ENCODE results near the gene INSYN1.
"Not testable (repeated sequence)": the region's sequence is repeated elsewhere in the genome, so short reads cannot be mapped to it uniquely, and the experiment has no call there.

Gene INSYN1

DNA sequence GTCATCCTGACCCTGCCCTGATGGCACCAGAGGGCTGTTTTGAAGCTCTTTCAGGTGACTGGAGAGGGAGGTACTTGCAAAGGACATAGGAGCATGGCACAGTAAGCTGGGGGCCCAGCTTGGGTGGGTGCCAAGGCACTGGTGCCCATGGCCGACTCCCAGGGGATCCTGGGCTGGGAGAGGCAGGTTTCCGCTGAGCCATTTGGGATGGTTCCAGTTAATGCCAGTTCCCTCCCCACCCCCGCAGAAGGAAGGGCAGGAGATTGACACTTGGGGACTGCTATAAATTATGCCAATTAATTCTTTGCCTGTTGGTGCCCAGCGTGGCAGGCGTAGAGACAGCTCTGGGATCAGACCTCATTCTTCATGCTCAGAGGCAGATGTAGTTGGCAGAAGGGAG lies 42.8 kb downstream of the INSYN1 start:
- DNase-seq = no peak

DNA sequence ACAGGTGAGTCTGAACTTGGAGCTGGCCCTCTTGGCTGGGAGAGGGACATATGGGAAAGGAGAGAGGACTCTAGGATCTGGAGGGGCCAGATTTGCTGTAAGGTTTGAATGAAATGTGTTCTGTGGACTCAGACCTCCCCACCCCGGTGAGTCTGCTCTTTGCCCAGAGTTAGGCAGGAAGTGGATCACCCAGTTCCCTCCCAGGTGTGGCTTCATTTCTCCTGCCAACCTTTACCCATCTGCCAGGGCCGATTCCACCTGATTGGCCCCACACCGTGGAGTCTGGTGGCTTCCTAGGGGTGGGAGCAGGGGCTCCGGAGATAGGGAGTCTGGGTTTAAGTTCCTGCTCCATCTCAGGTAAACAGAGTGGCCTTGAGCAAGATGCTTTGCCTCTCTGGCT lies 43.5 kb downstream of the INSYN1 start:
- DNase-seq = no peak

DNA sequence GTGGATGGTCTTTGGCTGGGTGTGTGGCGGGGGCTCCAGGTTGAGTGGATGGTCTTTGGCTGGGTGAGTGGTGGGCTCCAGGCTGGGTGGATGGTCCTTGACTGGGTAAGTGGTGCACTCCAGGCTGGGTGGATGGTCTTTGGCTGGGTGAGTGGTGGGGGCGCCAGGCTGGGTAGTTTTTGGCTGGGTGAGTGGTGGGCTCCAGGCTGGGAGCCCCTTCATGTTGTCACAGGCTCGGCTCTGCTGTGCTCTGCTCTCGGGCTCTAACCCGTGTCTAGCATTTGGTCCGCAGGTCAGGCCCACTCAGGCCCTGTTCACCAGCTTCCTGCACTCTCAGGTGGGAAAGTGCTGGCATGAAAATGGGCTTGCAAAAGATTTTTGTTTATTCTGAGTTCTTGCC lies 43.9 kb downstream of the INSYN1 start:
- no peak for DNase-seq

DNA sequence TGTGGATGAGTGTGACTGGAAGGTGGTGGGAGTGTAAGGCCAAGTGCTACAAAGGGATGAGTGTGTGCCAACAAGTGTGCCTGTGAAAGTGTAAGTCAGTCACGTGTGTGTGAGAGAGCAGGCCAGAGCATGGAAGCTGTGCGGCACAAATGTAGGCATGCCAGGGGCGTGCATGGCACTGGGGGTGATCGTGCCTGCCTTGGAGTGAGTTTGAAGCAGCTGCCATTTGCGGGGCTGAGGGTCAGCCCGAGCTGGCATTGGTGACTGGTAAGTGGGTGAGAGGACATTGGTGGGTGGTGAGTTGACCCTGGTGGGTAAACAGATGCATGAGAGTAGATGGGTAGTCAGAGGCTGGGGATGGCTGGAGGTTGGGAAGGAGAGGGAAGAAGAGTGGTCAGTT lies 44.5 kb downstream of the INSYN1 start:
- DNase-seq = no peak

DNA sequence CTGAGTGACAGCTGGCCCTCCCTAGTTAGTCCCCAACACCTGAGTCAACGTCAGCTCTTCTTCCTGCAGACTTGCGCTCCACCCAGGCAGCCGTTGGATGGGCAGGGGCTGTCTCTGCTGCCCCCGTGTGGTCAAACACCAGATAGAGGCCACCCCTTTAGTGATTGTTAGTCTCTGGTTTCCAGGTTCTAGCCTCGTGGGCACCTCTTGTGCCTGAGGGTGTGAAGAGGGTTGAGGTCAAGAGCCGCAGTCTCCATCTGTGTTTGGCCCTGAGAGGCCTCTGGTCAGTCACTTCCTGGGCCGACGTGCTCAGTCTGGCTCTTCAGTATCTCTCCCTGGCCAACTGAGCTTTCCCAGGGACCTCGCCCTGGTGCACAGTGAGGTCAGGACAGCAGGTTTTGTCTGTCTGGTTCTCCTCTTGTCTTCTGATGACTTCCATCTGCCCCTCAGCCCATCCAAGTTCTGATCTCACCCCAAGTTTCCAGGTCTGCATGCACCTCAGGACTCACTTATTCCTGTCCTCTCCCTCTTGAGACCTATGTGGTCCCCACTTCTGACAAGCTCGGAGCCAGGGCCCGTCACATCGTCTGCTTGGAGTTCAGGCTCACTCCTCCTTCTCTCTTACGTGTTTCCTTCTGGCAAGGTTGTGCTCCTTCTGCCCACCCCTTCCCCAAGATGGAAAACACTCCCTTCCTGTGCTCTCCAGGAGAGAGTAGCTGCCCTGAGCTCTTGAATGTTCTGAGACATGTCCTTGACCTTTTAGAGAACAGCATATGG lies 48.1 kb downstream of the INSYN1 start:
- peak; percentile 44 for DNase-seq

DNA sequence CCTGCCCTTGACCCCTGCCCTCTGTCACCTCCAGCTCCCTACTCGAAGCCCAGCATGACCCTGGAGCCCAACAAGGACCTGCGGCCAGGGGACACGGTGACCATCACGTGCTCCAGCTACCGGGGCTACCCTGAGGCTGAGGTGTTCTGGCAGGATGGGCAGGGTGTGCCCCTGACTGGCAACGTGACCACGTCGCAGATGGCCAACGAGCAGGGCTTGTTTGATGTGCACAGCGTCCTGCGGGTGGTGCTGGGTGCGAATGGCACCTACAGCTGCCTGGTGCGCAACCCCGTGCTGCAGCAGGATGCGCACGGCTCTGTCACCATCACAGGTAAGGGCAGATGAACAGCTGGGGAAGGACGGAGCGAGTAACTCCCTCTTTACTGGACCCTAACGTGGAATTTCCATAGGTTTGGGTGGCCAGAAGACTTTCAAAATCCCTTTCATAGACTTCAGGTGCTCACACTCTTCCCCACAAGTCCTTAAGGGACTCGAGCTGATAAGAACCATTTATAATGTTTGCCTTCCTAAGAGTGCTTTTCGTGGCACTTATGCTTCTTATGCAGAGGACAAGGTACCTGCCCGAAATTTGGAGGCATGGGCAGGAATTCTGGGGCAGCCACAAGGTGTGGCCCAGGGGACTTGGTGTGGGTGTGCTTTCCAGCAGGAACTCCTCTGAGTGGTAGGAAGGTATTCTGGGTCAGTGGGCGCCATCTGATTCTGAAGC lies 48.8 kb downstream of the INSYN1 start:
- DNase-seq = not testable (repeated sequence)

DNA sequence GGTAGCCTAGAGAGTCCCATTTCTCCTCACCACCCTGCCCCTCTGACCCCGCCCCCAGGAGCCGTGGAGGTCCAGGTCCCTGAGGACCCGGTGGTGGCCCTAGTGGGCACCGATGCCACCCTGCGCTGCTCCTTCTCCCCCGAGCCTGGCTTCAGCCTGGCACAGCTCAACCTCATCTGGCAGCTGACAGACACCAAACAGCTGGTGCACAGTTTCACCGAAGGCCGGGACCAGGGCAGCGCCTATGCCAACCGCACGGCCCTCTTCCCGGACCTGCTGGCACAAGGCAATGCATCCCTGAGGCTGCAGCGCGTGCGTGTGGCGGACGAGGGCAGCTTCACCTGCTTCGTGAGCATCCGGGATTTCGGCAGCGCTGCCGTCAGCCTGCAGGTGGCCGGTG lies 49.5 kb downstream of the INSYN1 start:
- not testable (repeated sequence) for DNase-seq

DNA sequence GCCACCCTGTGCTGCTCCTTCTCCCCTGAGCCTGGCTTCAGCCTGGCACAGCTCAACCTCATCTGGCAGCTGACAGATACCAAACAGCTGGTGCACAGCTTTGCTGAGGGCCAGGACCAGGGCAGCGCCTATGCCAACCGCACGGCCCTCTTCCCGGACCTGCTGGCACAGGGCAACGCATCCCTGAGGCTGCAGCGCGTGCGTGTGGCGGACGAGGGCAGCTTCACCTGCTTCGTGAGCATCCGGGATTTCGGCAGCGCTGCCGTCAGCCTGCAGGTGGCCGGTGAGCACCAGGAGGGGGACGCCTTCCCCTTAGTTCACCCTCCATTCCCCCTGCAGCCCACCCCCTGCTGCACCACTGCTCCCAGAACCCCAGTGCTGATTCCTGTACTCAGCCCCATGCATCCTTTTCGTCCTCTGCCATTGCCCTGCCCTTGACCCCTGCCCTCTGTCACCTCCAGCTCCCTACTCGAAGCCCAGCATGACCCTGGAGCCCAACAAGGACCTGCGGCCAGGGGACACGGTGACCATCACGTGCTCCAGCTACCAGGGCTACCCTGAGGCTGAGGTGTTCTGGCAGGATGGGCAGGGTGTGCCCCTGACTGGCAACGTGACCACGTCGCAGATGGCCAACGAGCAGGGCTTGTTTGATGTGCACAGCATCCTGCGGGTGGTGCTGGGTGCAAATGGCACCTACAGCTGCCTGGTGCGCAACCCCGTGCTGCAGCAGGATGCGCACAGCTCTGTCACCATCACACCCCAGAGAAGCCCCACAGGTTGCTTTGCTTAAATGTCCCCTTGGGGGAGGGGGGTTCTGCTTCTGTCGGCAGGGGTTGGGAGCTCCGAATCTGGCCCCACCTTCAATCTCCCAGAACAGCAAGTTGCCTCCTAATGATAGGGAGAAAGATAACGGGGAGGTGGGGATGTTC lies 50.6 kb downstream of the INSYN1 start:
- not testable (repeated sequence) for DNase-seq

DNA sequence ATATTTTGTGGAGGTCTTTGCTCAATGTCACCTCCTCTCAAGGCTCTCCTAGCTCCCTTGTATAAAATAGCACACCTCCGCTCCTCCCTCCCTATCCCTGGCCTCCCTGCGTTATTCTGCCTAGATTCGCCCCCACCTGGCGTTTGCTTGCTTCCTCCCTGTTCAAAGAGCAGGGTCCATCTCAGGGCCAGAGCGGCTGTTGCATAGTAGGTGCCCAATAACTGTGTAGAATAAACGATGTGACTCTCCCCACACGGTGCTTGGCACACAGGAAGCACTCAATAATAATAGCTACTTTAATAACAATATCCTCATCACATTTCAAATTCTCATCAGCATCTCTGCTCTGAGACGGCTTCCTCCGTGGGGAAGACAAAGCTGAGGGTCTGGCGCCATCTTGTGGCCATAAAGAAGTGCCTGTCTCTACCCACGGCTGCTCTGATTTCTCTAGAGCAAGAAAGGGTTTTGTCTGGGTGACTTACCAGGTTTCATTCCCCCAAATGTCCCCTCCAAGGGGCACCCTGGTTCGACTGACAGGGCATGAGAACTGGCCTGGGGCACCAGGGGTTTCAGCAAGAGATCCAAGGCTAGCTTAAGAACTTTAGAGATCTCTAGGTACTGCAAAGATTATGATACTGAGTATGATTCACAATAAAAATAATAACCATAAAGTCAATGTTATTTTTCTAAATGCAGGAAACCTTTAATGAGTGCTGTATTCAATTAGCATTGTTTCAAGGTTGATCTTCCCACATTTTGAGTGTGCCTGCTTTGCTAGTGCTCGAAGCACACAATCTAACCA lies 52.9 kb downstream of the INSYN1 start:
- peak; percentile 64 for DNase-seq

DNA sequence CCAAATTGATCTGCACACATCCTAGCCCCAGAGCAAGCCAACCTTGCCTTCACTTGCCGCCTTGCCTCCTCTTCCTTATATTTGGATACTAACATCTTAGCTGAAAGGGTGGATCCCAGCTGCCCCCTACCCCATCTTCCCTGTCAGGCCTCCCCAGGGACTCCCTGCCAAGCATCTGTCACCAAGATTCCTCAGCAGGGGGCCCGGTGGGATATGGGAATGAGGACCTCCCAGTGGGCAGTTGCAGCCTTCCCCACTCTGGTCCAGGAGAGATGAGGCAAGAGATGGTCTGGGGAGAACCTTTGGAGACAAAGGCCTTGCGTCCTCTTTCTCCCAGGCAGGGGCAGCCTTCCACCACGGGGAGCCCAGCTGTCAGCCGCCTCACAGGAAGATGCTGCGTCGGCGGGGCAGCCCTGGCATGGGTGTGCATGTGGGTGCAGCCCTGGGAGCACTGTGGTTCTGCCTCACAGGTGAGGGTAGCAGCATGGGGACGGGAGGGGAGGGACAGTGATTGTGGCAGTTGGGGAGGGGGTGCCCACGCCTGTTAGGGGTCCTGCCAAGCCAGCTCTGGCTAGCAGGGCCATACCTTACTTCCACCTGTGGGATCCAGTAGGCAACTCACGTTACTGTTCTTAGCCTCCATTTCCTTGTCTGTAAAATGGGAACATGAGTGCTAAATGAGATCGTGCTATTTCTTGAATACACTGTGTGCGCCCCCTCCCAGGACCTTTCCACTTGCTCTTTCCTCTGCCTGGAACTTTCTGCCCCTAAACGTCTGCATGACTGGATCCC lies 53.7 kb downstream of the INSYN1 start:
- DNase-seq = no peak

DNA sequence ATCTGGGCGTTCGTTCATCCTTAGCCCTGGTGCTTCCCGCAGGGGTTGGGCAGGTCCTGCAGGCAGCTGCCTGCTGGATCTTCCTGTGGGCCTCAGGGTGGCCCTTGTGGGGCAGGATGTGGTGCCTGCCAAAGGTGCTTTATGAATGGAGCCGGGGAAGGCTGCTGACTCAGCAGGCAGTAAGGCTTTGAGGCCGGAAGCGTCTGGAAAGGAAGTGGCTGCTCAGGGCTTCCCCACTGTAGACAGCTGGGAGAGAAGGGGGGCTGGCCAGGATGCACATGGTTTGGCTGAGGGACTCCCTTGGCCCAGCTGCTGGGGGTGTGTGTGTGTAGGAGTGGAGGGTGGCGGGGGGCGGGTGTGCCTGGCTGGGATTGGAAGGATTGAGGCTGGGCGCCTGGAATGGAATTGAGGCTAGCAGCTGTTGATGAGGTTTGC lies 56.1 kb downstream of the INSYN1 start:
- DNase-seq = peak; percentile 98

DNA sequence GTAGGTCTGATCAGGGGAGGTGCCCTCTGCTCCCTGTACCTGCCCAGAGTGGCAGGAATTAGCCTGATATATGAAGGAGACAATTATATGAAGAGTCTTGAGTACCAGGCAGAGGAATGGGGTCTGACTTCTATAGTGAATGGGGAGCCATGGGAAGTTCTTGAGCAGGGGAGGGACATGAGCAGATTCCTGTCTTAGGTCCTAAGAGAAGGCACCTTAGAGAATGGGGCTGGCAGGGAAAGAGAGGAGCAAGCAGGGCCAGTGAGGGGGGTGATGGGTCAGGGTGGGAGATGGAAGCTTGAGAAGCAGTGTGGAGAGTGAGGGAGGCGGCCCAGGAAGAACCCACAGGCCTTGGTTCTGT lies 56.5 kb downstream of the INSYN1 start:
- DNase-seq = no peak

DNA sequence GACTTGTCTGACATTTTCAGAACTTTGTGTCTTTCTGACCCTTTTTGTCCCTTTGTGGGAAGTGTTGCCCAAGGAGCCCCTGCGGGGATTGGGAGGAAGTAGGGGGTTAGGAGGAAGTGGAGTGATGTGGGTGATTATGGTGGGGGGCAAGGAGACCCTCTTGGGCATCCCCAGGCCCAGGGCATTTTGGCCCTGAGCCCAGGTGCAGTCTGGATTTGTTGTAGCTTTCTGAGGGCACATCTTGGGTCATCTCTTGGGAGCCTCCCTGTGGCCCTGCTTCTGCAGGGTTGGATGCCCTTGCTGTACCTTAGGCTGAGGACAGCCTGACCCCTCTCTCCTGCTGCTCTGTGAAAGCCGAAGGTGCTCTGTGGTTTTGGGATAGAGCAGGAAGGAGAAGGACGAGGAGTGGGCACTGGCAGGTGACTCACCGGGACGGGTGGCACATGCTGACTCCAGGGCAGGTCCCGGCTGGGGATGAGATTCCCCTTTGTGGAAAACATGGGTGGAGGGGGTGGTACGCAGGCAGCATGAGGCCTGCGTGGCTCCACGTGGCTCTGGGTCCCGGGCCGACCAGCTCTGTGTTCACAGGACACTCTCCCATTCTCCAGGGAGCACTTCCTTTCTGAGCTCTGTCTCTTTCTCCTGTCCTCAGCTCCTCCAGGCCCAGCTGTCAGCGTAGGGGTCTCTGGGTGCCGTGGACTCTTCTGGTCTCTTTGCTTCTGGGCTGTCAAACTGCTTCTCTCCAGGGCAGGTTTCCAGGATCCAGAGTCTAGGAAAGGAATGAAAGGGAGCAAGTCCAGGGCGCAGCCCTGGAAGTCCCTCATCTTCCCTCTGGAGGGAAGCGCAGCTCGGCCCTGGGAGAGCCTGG lies 57.1 kb downstream of the INSYN1 start:
- DNase-seq = no peak

DNA sequence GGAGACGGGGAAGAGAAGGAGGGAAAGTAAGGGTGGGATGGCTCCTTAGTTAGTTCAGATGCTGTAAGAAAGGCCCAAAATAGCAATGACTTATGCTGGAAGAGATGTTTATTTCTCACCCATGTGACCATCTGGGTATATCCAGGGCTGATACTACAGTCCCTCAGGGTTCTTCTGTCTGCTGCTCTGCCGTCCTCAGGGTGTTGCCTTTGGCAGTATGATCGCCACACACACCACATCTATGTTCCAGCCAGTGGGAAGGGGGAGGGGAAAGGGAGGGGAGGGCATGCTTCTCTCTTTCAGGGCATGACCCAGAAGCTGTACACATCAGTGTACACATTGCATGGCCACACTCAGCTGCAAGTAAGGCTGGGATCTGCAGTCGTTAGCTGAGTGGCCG lies 58.7 kb downstream of the INSYN1 start:
- no peak for DNase-seq

DNA sequence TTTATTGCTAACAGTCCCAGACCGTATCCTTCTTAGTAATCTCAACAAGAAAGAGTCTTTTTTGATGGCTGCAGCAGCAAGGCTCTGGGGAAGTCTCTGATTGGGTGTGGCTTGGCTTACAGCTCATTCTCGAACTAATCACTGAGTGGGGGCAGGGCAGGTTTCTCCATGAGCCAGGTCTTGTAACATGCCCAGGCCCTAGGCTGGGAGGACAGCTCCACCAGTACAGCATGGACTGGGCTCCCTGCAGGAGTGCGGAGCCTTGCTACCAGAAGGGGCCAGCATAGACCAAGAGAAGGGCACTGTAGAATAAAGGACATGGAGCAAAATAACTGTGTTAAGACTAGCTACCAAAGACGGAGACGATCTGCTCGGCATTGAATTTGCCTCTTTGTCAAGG lies 61.8 kb downstream of the INSYN1 start:
- peak; percentile 57 for DNase-seq

DNA sequence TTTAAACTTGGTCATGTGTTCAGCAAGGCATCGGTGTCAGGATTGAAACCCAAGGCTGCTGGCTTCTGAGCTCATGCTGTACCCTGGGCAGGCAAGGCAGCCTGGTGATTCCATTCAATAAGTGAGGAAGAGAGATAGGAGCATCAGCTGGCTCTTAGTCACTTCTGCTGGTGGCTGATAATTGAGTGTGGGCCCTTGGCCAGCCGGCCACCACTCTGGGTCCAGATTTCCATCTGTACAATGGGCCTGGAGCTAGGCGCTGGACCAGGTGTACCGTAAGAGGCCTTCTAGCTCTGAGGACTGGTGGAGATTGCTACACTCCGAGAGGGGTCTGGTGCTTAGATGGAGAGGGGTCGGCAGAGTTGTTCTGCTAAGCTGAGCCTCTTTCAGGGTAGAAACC lies 64.7 kb downstream of the INSYN1 start:
- DNase-seq = no peak

DNA sequence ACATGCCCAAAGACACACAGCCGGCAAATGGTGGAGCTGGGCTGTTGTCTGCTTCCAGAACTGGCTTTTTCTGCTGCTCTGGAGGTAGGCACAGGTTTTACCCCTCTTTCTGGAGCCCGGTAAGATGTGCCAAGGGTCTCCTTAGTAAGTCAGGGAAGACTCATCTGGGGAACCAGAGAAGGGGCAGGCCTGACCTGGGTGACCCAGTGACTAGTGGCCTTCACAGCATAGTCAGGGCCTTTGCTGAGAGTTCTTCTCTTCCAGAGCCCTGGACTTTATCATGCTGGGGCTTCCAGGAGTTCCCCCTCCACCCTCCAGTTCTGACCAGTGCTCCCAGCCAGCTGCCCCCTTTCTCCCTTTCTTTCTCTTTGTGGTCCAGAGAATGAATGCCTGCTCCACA lies 65.8 kb downstream of the INSYN1 start:
- no peak for DNase-seq

DNA sequence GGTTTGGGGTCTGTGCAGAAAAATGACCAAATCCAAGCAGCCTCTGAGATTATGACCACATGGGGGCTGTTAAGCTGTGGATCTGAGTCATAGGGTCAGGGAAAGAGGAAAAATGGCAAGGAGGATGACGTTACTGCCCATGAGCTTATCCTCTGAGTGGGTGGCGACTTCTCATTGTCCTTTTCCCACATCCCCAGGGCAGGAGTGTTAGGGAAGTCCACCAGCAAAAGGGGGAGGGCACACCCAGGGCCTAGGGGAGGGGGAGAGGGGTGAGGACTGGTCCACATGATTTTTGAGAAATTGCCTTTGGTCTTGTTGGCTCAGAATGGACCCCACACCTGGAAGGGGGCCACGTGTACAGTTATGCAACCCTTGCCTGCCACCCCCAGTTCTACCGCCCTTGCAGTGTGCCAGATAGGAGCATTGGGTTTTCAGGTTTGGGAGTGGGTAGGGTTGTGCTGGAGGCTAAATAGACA lies 66.3 kb downstream of the INSYN1 start:
- peak; percentile 76 for DNase-seq

DNA sequence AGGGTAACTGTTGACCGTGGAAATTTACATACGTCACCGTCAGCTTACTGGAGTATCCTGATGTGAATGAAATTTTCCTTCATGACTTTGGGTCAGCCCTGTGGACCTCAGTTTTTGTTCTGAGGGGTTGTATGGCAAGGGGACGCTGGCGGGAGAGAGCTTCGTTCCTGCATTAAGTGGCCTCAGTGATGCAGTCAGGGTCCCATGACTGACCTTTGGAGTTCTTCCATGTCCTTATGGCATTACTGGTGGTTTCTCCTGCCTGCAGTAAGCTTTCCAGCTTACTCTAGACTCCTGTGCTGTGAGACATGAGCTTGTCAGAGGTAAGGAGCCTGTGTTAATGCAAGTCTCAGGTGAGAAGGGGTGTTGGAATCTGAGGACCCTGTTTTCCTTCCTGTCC lies 67.2 kb downstream of the INSYN1 start:
- DNase-seq = no peak
